NCI-H510A treated with DMSO at 0.1 percent for 48 hours (cell line): Measurements from ENCODE around the gene FKBP5.
"Not testable (repeated sequence)": the region's sequence is repeated elsewhere in the genome, so short reads cannot be mapped to it uniquely, and the experiment has no call there.

ENCODE experiments used
- DNase-seq: peaks from one replicate; lab custom pipeline; 2025; lab: John Stamatoyannopoulos, UW

Gene FKBP5

DNA sequence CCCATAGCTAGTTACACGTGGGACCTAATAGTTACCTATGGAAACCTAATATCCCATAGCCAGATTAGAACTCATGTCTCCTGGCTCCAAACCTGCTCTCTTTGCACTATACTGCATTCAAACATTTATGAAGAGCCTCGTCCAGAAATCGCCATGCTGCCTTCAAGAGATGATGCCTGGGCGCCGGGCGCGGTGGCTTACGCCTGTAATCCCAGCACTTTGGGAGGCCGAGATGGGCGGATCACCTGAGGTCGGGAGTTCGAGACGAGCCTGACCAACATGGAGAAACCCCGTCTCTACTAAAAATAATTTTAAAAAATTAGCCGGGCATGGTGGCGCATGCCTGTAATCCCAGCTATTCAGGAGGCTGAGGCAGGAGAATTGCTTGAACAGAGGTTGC lies 1.3 kb upstream of the FKBP5 start:
- not testable (repeated sequence) for DNase-seq

DNA sequence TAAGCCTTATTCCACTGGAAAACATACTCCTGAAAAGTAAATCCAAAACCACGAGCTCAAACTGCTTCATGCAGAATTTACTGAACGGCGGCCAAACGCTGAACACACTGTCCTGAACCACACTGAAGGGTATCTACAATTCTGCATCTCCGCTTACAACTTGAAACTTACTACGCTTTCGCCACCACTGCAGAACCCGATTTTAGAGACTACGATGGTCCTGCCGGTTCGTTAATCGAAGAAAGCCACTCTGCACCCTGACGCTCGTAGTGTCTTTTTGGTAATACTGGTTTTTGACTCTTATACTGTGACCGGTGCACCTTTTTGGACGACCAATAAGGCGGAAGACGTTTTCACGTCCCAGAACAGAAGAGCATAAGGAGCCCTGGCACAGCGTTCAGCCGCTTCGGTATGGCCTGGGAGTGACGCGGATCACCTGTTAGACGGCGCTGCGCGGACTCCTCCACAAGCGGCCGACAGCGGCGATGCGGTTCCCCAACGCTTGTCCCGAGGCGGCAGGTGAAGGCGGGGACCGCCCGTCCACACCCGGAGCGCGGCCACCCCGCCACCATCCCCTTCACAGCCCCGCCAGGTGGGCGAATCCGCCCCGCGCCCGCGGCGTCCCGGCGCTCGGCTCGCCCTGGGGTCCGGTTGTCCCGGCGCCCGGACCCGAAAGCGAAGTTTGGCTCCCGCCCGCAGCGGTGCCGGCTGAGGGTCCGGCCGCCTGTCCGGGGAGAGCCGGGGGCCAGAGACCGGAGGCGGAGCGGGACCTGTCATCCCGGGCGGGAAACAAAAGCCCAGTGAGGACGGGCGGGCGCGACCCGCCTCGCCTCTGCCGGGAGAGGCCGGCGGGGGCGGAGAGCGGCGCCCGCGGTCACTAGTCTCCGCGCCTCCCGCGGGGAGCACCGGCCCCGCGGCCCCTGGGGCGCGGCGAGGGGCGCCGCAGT lies 784 bp downstream of the FKBP5 start:
- DNase-seq, result peak; percentile 84

DNA sequence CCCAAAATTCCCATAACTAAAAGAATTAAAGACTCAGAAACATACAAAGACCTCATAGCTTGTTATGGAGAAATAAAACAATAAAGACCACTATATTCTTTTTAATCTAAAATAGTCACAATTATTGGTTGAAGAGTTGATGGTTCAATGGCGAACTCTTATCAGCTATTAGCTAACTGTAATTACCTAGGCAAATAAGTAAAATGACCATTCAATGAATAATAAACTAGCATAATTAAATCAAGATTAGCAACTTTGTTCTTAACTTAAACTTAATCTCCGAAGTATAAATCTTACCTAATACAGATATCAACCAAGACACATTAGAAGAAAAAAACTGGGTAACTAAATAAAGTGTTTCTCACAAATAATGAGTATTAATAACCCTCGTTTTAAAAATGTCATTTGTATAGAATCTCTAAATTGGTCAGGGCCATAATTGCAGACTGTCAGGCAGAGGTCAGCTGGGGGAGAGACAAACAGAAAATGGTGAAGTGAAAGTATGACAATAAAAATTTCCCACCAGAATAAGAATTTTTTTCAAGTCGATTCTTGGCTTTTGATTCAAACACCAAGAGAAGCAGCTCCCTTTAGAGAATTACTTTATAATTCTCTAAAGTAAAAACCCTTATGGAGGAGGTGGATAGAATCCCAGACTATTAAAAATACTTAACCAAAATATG lies 1.7 kb downstream of the FKBP5 start:
- no peak for DNase-seq

DNA sequence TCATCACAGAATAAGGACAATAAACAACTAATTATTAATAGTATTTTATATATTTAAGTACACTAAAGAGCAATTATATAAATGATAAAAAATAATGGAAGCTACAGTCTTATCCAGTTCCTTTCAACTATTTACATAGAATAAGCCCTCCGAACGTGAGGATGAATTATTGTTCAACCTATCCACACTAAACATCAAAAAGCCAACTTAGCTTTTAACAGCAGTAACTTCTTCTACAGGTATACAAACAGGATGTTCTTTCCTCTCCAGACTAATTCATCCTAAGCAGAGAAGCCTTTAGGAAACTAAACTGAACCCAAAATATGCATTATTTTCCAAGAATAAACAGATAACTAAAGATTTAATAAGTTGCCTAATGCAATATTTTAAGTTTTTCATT lies 2.3 kb downstream of the FKBP5 start:
- DNase-seq, result no peak

DNA sequence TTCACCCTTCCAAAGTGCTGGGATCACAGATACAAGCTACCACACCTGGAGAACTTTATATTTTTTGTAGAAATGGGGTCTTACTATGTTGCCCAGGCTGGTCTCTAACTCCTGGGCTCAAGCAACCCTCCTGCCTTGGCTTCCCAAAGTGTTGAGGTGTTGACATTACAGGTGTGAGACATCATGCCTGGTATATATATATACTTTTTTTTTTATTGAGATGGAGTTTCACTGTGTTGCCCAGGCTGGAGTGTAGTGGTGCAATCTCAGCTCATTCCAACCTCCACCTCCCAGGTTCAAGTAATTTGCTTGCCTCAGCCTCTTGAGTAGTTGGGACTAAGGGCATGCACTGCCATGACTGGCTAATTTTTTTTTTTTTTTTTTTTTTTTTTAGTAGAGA lies 5.4 kb downstream of the FKBP5 start:
- no peak for DNase-seq

DNA sequence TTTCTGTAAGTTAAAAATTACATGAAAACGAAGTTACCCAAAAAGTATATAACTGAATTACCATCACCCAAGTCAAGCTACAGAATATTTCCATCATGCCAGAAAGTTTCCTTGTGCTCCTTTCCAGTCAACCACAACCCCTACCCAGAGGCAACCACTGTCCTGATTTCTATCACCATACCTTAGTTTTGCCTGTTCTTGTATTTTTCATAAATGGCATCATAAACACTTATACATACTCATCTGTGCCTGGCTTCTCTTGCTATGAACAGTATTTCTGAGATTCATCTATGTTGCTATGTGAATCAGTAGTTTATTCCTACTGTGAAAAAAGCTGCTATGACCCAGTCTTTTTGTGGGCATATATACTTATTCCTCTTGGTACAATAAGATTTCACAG lies 7.4 kb downstream of the FKBP5 start:
- DNase-seq, result no peak

DNA sequence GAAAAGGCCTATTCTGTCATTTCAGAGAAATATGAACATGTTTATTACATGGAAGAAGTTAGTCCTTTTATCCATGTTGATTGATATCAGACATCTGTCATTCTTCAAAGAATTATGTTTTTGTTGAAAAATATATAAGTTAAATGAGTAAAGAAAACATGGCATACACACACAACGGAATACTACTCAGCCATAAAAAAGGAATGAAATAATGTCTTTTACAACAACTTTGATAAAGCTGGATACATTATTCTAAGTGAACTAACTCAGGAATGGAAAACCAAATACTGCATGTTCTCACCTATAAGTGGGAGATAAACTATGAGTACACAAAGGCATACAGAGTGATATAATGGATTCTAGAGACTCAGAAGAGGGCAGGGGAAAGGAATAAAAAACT lies 9.3 kb downstream of the FKBP5 start:
- no peak for DNase-seq

DNA sequence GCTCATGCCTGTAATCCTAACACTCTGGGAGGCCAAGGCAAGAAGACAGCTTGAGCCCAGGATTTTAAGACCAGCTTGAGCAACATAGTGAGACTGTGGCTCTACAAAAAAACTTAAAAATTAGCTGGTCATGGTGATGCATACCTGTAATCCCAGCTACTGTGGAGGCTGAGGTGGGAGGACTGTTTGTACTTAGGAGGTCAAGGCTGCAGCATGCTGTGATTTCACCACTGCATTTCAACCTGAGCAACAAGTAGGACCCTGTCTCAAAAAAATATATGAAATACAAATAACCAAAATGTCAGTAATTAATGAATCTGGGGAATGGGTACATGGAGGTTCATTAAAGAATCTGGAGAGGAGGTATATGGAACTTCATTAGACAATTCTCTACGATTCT lies 9.9 kb downstream of the FKBP5 start:
- DNase-seq, result no peak

DNA sequence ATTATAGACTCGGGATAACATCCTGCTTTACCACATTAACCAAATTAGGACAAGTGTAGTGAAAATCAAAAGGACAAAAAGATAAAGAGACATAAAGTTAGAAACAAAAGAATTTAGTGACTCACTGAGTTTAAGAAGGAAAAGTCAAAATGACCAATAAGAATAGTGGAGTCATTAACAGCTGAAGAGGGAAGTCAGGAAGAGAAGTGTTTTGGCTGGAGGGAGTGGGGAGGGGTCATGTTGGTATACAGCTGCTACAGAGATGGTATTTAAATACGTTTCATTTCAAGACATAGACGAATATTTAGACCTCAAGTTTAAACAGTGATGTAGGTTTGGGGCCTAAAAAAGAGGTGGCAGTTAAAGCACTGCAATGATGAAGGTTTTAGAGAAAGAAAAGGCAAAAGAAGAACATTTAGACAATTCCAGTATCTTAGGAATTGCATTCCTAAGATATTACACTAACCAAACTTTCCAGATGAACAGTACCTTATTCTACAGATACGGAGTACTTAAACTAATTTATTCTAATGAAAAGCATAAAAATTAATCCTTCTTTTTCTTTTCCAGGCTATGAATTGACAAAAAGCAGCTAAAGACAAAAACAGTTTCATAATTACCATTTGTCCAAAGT lies 10.6 kb downstream of the FKBP5 start:
- no peak for DNase-seq

DNA sequence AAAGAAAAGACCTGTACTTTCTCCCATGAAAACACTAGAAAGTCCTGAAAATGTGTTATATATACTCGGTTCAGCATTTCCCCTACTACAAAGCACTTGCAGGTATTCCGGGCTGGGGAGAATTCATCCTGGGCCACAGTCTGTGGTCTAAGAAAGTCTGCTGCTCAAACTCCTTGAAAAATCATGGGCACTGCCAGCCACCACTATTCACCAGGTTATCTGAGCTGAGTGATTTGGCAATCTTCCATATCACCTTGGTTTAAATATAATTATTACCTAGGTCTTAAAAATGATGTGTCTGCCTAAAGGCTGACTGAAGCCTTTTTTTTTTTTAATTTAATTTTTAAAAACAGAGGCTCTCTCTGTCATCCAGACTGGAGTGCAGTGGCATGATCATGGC lies 11.3 kb downstream of the FKBP5 start:
- DNase-seq, result no peak

DNA sequence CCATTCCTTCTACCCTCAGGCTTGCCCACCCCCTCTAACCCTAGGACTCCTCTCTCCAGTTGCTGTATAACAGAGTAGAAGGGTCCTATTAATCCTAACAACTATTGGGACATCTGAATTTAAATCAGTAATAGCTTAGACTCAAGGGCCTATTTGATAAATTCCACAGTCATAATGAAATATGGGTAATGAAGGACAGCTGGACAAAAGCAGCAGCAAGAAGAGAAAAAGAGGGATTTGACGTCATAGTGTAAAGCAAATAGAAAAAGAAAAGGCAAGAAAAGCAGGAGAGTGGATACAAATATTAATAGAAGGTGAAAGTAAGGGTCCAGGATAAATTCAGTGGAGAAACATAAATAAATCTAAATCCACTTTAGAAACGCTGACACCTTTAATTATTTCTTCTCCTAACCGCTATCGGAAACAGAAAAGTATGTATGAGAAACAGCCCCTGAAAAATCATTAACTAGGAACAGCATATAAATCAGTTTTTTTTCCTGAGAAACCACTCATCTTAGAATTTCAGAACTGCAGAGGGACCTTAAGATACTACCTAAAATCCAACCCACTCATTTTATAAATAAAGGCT lies 12.8 kb downstream of the FKBP5 start:
- DNase-seq, result no peak

DNA sequence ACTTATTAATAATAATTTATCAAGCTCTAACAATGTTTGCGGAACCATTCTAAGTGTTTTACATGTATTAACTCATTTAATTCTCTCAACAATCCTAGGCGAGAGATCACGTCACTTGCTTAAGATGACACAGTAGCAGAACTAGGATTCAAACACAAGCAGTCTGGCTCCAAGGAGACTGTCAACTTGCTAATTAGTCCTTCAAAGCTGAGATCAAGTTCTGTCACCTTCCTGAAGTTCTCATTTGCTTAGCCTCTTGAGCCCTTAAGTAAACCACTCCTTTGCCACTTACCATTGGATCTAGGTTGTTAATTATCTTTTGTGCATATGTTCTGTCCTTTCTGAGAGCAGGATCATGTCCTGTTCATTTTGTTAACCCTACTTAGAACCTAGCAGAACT lies 14.1 kb downstream of the FKBP5 start:
- DNase-seq, result peak; percentile 38

DNA sequence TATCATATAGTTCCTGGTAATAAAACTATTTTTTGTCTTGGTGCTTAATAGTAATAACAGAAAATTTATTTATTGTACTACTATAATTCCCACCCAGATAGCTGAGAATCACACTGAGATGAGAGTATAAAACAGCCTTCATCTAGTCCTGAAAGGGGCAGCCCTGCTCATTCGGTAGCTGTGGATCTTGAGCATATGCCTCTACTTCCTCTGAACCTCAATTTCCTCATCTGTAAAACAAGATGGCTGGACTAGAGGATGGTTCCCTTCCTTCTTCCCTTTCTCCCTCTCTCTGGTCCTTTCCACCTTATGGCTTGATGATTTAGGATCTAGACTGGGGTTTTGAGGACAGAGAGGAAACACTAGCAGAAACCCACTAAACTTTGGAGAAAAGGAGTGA lies 15.0 kb downstream of the FKBP5 start:
- no peak for DNase-seq

DNA sequence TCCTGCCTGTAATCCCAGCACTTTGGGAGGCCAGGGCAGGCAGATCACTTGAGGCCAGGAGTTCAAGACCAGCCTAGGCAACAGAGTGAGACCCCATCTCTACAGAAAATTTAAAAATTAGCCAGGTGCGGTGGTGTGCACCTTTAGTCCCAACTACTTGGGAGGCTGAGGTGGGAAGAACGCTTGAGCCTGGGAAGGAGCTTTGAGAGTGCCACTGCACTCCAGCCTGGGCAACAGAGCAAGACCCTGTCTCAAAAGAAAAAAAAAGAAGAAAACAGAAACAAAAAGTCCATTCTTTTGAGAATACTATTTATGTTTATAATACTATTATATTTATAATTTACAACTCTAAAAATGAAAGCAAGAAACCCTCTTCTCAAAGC lies 15.4 kb downstream of the FKBP5 start:
- not testable (repeated sequence) for DNase-seq

DNA sequence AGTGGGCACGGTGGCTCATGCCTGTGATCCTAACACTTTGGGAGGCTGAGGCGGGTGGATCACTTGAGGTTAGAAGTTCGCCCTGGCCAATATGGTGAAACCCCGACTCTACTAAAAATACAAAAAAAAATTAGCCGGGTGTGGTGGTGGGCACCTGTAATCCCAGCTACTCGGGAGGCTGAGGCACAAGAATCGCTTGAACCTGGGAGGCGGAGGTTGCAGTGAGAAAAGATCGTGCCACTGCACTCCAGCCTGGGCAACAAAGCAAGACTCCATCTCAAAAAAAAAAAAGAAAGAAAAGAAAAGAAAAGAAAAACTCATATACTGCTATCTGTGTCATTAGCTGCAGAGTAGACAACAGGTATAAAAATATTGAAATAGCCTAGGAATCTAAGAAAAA lies 18.3 kb downstream of the FKBP5 start:
- not testable (repeated sequence) for DNase-seq

DNA sequence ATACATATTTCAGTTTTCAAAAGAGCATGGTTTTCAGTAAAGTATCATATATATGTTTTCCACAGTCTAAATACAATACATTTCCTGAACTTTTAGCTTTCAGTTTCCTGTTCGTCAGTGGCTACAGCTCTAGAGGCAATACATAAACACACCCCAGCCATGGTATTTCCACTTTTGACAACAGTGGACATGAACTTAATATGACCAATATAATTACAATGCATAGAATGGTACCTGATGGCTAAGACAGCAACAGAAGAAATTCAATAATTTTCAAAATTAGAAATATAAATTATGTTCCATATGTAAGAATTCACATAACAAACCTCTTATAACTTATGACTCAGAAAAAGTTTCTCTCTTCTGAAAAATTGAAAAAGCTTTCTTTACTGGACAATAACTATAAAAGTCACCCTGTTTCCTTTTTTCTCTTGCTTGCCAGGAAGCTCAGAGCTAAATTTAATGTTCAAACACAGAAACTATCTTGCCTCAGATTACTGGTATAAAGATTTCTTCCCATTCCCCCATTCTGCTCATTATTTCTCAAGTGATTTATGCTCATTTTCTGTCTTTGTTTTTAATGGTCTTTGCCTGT lies 19.2 kb downstream of the FKBP5 start:
- DNase-seq, result no peak

DNA sequence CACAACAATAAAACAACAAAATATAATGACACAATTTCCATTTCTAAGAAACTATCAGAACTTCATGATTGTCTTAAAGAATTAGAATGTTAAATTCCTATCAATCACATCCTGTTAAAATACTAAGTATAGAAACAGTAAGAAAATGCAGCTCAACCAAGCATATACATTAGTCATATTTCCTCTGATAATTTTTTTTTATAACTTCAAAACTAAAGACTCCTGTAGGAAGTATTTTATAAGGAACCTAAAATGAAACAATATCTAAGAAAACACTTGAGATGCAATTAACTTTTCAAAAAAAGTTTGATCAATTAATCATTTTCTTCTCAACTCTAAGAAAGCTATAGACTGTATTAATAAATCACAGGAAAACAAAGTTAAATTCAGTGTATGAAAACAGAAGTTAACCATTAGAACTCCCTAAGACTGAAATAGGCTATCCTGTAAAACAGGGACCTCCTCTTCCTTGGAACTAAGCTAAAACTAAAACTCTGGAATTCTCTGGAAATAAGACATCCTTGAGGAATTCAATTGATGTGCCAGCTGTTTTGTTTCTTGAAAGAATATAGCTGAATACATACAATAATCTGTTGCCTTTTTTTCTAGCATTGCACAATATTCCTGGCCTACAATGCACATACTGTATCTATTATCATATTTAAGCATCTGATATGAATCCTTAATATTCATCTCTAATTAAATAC lies 19.8 kb downstream of the FKBP5 start:
- no peak for DNase-seq

DNA sequence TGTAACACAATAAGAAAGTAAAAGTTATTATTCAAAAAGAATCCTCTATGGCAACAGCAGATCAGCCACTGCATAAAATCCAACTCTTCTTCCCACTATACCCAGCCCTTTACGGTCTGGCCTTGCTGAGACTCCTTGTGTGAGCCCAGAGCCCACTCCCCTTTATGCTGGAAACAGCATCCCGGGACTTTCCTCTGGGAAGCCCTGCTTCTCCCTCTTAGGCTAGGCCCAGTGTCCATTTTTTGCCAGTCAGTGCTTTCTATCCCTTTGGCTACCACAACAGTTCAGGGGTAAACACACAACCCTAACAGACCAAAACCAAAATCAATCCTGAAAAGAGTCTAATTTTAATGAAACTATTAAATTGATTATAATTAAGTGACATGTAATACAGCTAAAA lies 20.6 kb downstream of the FKBP5 start:
- DNase-seq, result no peak

DNA sequence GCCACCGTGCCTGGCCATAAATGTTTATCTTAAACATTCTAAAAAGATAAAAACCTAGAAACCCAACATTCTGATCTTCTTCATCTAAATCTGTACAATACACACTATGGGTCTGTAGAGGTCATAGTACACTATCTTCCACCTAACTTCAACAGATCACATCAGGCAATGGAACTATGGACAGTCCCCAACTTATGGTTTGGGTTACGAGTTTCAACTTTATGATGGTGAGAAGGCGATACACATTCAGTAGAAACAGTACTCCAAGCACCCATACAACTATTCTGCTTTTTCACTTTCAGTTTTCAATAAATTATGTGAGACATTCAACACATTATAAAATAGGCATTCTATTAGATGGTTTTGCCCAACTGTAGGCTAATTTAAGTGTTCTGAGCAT lies 23.1 kb downstream of the FKBP5 start:
- no peak for DNase-seq

DNA sequence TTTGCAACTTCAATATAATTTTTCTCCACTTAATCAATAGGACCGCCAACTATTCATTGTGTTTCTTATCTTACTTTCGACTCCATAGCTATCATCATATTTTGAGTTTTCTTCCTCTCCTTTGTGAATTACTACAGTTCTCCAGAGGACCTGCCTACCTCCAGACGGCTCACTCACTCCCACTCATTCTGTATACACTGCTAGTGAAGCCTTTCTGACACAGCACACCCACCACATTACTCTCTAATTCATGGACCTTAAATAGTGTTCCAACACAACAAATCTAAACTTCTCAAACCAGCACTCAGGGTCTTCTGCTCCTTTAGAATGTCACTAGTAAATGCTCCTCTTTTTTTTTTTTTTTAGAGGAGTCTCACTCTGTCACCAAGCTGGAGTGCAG lies 23.8 kb downstream of the FKBP5 start:
- DNase-seq, result no peak

DNA sequence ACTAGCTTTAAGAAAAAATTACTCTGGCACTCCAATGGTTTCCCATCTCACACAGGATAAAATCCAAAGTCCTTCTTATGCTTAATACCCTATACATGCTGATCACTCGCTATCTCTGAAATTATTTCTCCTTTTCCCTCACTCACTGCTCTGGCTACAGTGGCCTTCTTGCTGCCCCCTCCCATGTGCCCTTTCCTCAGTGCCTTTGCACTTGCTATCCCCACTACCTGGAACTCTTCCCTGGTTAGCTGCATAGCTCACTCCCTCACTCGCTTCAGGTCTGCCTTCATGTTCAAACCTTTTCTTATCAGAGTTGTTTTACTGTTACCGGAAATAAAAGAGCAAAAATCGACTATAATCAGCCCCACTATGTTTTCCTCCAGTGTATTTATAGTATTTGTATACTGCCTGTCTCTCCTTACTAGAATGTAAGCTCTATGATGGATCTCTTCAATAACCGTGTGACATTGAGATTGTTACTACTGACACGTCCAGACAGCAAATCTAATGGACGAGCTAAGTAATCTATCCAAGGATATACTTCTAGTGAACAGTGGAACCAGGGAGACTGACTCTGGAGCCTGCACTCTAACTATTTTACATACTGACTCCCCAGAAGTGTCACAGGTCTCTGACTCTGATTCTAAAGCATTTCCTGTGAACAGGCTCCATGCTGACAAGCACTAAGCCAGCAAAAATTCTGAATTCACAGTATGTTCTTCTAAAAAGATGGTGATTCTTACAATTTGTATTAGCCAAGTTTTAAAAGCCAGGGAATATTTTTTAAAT lies 25.1 kb downstream of the FKBP5 start:
- no peak for DNase-seq
